ENCODE data around the gene ERRFI1. TPM values are rescaled to one million over a fixed set of nuclear protein-coding genes. Genes with fewer than 3 reads are reported as not detected.

The ERRFI1 gene
- total RNA-seq, 2 experiments from 2014 or later, result 3.6 TPM

GRCh38 chr1:8017495-8018197 is 8.5 kb downstream of the ERRFI1 start:
- CTCF ChIA-PET, result interaction anchor here (0.9 to 3.8 kb wide), 3 partner anchors 13 to 333 kb away, joined by 3 to 31 read pairs (median 8); no protein-coding TSS in a partner anchor
- H3K4me1 ChIP-seq (ENCODE audit: insufficient read depth, low read length), result no peaks in the 10 kb centered on the region
- POLR2A ChIA-PET, result interaction anchor here (0.6 kb wide), 1 partner anchor 69 kb away, joined by 3 read pairs; no protein-coding TSS in a partner anchor
- no peak overlapping the region for H3K4me3 ChIP-seq (ENCODE audit: low read length)
- H3K27ac ChIP-seq (ENCODE audit: low read depth in 1 of 2, low read length in 2 of 2), result no peak overlapping the region
- no peak for TF ChIP-seq CTCF (IDR thresholded peaks at IDR 0.05)
- peaks cover 4 to 16% of the 10 kb centered on the region in 2 experiments for H3K27me3 ChIP-seq (ENCODE audit: control insufficient read depth in 1 of 2, insufficient read depth in 2 of 2, low read length in 2 of 2)
- H3K36me3 ChIP-seq (ENCODE audit: insufficient read depth, low read length), result no peaks in the 10 kb centered on the region
- no peak overlapping the region for H3K27ac Mint-ChIP-seq
- no peaks in the 10 kb centered on the region for H3K9me3 Mint-ChIP-seq
- ATAC-seq (ENCODE audit: poor library complexity) (no peak), DNase-seq (no peak)
- H3K4me1 Mint-ChIP-seq (ENCODE audit: low read depth), result no peaks in the 10 kb centered on the region
- no peaks in the 10 kb centered on the region for H3K9me3 ChIP-seq (ENCODE audit: control insufficient read depth in 1 of 2, insufficient read depth in 1 of 2, low read length in 2 of 2)
- peaks cover 40% of the 10 kb centered on the region for H3K27me3 Mint-ChIP-seq
- H3K4me3 Mint-ChIP-seq, result no peak overlapping the region
- no peaks in the 10 kb centered on the region for H3K36me3 Mint-ChIP-seq (ENCODE audit: low read depth)
- intact Hi-C loops (cut with DNase I, micrococcal nuclease), result loop anchor here in 1 of 2 experiments (10.0 kb wide), 1 partner anchor 707 kb away; no protein-coding TSS in a partner anchor

- intact Hi-C loops (cut with DNase I, micrococcal nuclease), result loop anchor here in 1 of 2 experiments (10.0 kb wide), 1 partner anchor 708 kb away; no protein-coding TSS in a partner anchor
- H3K9me3 Mint-ChIP-seq, result no peaks in the 10 kb centered on the region
- Histone ChIP-seq H3K9me3 (ENCODE audit: control insufficient read depth in 1 of 2, insufficient read depth in 1 of 2, low read length in 2 of 2) (no peaks in the 10 kb centered on the region), H3K36me3 (ENCODE audit: insufficient read depth, low read length) (no peaks in the 10 kb centered on the region), H3K27me3 (ENCODE audit: control insufficient read depth in 1 of 2, insufficient read depth in 2 of 2, low read length in 2 of 2) (peaks cover 4 to 16% of the 10 kb centered on the region in 2 experiments), H3K4me3 (ENCODE audit: low read length) (no peak overlapping the region), H3K4me1 (ENCODE audit: insufficient read depth, low read length) (no peaks in the 10 kb centered on the region), H3K27ac (ENCODE audit: low read depth in 1 of 2, low read length in 2 of 2) (no peak overlapping the region)
- no peak for TF ChIP-seq CTCF (IDR thresholded peaks at IDR 0.05)
- ChIA-PET CTCF (interaction anchor here (0.9 to 3.8 kb wide), 3 partner anchors 14 to 334 kb away, joined by 3 to 31 read pairs (median 8); no protein-coding TSS in a partner anchor), POLR2A (no interaction called here)
- H3K36me3 Mint-ChIP-seq (ENCODE audit: low read depth), result no peaks in the 10 kb centered on the region
- H3K4me1 Mint-ChIP-seq (ENCODE audit: low read depth), result no peaks in the 10 kb centered on the region
- ATAC-seq (ENCODE audit: poor library complexity) (no peak), DNase-seq (no peak)
- H3K27ac Mint-ChIP-seq, result no peak overlapping the region
- H3K4me3 Mint-ChIP-seq, result no peak overlapping the region
- peaks cover 36% of the 10 kb centered on the region for H3K27me3 Mint-ChIP-seq
These were observed 9.2 kb downstream of the ERRFI1 start for GRCh38 chr1:8016895-8017241.

GRCh38 chr1:8016210-8016894 is 9.8 kb downstream of the ERRFI1 start:
- H3K9me3 ChIP-seq (ENCODE audit: control insufficient read depth in 1 of 2, insufficient read depth in 1 of 2, low read length in 2 of 2), result no peaks in the 10 kb centered on the region
- ATAC-seq (ENCODE audit: poor library complexity) (no peak), DNase-seq (no peak)
- peaks cover 36% of the 10 kb centered on the region for H3K27me3 Mint-ChIP-seq
- H3K27ac Mint-ChIP-seq, result no peak overlapping the region
- no peaks in the 10 kb centered on the region for H3K36me3 ChIP-seq (ENCODE audit: insufficient read depth, low read length)
- no peak overlapping the region for H3K4me3 ChIP-seq (ENCODE audit: low read length)
- POLR2A ChIA-PET, result interaction anchor here (1.8 kb wide), 1 partner anchor 334 kb away, joined by 11 read pairs; no protein-coding TSS in a partner anchor
- no peaks in the 10 kb centered on the region for H3K36me3 Mint-ChIP-seq (ENCODE audit: low read depth)
- H3K4me1 ChIP-seq (ENCODE audit: insufficient read depth, low read length), result no peaks in the 10 kb centered on the region
- H3K4me1 Mint-ChIP-seq (ENCODE audit: low read depth), result no peaks in the 10 kb centered on the region
- CTCF ChIA-PET, result interaction anchor here (0.9 to 3.8 kb wide), 4 partner anchors 18 to 334 kb away, joined by 3 to 31 read pairs (median 8); no protein-coding TSS in a partner anchor
- TF ChIP-seq CTCF (IDR thresholded peaks at IDR 0.05), result no peak
- H3K4me3 Mint-ChIP-seq, result no peak overlapping the region
- no peaks in the 10 kb centered on the region for H3K9me3 Mint-ChIP-seq
- peaks cover 4 to 16% of the 10 kb centered on the region in 2 experiments for H3K27me3 ChIP-seq (ENCODE audit: control insufficient read depth in 1 of 2, insufficient read depth in 2 of 2, low read length in 2 of 2)
- intact Hi-C loops (cut with DNase I, micrococcal nuclease), result loop anchor here in 1 of 2 experiments (10.0 kb wide), 1 partner anchor 708 kb away; no protein-coding TSS in a partner anchor
- H3K27ac ChIP-seq (ENCODE audit: low read depth in 1 of 2, low read length in 2 of 2), result no peak overlapping the region

Measured in CD4-positive, alpha-beta T cell (primary cell).